KG1 (cell line): Measurements from ENCODE around the gene OVCH1.
"Not testable (repeated sequence)": the region's sequence is repeated elsewhere in the genome, so short reads cannot be mapped to it uniquely, and the experiment has no call there.

Experiments used
- DNase-seq: peaks from one replicate; lab custom pipeline; 2025; lab: John Stamatoyannopoulos, UW

The OVCH1 gene

GRCh38 chr12:29402437-29402836, 95.0 kb downstream of the OVCH1 start:
- DNase-seq, result no peak

DNA sequence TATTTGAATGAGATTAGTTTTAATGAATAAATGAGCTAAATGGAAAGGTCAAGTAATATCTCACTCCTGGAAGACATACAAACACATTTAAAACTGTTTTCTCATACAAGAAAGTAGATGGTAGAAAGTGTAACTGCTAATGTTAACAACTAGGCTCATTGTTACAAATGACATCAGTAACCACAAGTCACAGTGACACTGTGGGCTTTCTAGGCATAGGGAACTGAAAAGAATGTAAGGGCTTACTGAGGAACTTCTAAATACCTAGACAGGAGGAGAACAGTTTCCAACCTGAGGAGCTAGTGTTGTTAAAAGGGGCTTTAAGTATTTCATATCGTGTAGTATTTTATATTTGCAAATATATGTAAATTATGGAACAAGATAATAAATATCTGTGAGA, 99.0 kb downstream of the OVCH1 start:
- no peak for DNase-seq

GRCh38 chr12:29396774-29397173, 100.7 kb downstream of the OVCH1 start:
- DNase-seq, result no peak

DNA sequence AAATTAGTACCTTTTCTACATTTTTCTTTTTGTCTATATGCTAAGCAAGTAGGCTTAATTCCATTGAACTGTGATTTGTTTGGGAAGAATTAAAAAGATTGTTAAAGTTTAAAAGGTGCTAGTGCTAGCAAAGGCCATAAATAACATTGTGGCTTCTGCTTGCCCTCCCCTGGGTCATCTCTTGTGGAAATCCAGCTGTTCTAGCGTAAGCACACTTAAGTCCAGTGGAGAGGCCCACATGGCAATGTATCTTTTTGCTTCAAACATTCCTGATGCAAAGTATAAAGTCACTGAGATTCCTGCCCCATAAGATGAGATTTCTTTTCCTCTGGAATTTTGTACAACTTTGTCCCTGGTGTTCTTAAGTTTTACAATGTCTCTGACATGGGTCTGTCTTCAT, 102.1 kb downstream of the OVCH1 start:
- DNase-seq, result no peak

GRCh38 chr12:29390419-29390818, 107.1 kb downstream of the OVCH1 start:
- not testable (repeated sequence) for DNase-seq

DNA sequence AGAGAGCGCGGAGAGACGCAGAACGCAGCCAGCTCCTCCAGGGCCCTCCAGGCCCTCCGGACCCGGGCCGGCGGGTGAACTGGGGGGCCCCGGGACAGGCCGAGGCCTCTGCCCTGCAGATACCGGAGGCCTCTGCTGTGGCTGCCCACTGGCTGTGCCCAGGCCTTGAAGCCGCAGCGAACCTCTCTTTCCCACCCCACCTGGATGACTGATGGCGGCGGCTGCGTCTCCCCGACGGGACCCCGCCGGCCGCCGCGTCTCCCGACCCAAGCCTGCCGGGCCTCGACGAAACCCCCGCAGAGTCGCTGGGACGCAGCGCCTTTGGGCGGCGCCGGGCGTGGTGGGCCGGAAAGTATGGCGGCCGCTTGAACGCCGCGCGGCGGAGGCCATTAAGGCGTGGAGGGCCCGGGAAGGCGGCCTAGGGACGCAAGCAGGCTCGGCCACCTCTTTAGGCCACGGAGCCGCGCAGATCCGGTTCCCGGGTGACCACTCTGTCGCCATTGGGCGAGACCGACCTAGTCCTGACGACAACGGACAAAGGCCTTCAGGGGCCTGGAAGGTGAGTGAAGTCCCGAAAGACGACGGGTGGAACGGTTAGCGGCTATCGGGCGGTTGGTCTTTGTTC, 108.1 kb downstream of the OVCH1 start:
- DNase-seq, result no peak

- not testable (repeated sequence) for DNase-seq
Measured at GRCh38 chr12:29386084-29386680, 111.3 kb downstream of the OVCH1 start.

GRCh38 chr12:29385194-29385593, 112.3 kb downstream of the OVCH1 start:
- not testable (repeated sequence) for DNase-seq

GRCh38 chr12:29382251-29382650, 115.2 kb downstream of the OVCH1 start:
- no peak for DNase-seq

- peak; percentile 78 for DNase-seq
Measured at GRCh38 chr12:29380536-29381523, 116.7 kb downstream of the OVCH1 start, which contains the start of gene ERGIC2. Gene ERGIC2 (minus strand): TSS chr12:29381172. CDS start chr12:29371633, 9,539 bp downstream.
